ENCODE data around the gene BRINP2. TPM values are rescaled to one million over a fixed set of nuclear protein-coding genes. Genes with fewer than 3 reads are reported as not detected.

Gene BRINP2
- total and polyA plus RNA-seq, 2 of the 8 experiments (the other 6 are each of a cell fraction or from before 2014, with no cell fraction given): 0.39 to 0.42 TPM

GRCh38 chr1:177170756-177171535, at the start of gene BRINP2 (continued):
- no peak for TF ChIP-seq BRCA1 (IDR thresholded peaks at IDR 0.05; ENCODE audit: low read depth, low read length)
- no peak for TF ChIP-seq TCF12 (IDR thresholded peaks at IDR 0.05; ENCODE audit: low read depth, low read length)
- TF ChIP-seq RFX5 (IDR thresholded peaks at IDR 0.05; ENCODE audit: borderline replicate concordance, low read depth, low read length): no peak
- TF ChIP-seq TAF1 (IDR thresholded peaks at IDR 0.05; ENCODE audit: low read depth, low read length): peak; percentile 79
- TF ChIP-seq SP2 (IDR thresholded peaks at IDR 0.05; ENCODE audit: low read length): peak; percentile 69
- TF ChIP-seq EP300 (IDR thresholded peaks at IDR 0.05; ENCODE audit: borderline replicate concordance in 1 of 2, low read depth in 2 of 2, low read length in 2 of 2): no peak
- TF ChIP-seq RAD21 (IDR thresholded peaks at IDR 0.05 in 1 of 2, conservative IDR thresholded peaks at IDR 0.05 in 1 of 2; ENCODE audit: low read depth in 2 of 2, low read length in 2 of 2): no peak; a peak in 1 of 4 replicates
- TF ChIP-seq YY1 (IDR thresholded peaks at IDR 0.05; ENCODE audit: low read depth, low read length): no peak
- TF ChIP-seq TBP (IDR thresholded peaks at IDR 0.05; ENCODE audit: low read depth, low read length): peak; percentile 80
- TF ChIP-seq KDM1A (IDR thresholded peaks at IDR 0.05; ENCODE audit: borderline replicate concordance, low read length): no peak; the same call in 1 of the 2 replicates
- TF ChIP-seq MAFK (IDR thresholded peaks at IDR 0.05; ENCODE audit: low read depth, low read length): no peak
- TF ChIP-seq SIX5 (IDR thresholded peaks at IDR 0.05; ENCODE audit: low read depth, low read length): no peak
- TF ChIP-seq POLR2AphosphoS5 (IDR thresholded peaks at IDR 0.05; ENCODE audit: low read depth, low read length): peak; percentile 45; the same call in 1 of the 2 replicates
- TF ChIP-seq NRF1 (IDR thresholded peaks at IDR 0.05; ENCODE audit: low read depth, low read length): no peak
- TF ChIP-seq FOSL1 (IDR thresholded peaks at IDR 0.05; ENCODE audit: insufficient read depth, low read depth, low read length): no peak
- TF ChIP-seq BCL11A (IDR thresholded peaks at IDR 0.05; ENCODE audit: low read depth in 2 of 2, low read length in 2 of 2): no peak
- no peak for TF ChIP-seq CBX8 (IDR thresholded peaks at IDR 0.05; ENCODE audit: borderline replicate concordance, low read depth, low read length)
- TF ChIP-seq RXRA (IDR thresholded peaks at IDR 0.05; ENCODE audit: insufficient read depth, low read depth, low read length): no peak
- TF ChIP-seq ATF2 (IDR thresholded peaks at IDR 0.05; ENCODE audit: low read length): no peak
- TF ChIP-seq GABPA (IDR thresholded peaks at IDR 0.05; ENCODE audit: borderline replicate concordance, insufficient read depth, low read length): no peak
- TF ChIP-seq SUZ12 (IDR thresholded peaks at IDR 0.05; ENCODE audit: low read length): peak; percentile 77

All from H1 (cell line).